Measurements from ENCODE around the gene PPIB.

Gene PPIB

GRCh38 chr15:64157599-64158125, 5.2 kb downstream of the PPIB start:
- DNase-seq = no peak

- DNase-seq = no peak
These were observed 6.0 kb downstream of the PPIB start for GRCh38 chr15:64156652-64157331.

GRCh38 chr15:64155802-64156651, 6.8 kb downstream of the PPIB start:
- no peak for DNase-seq

GRCh38 chr15:64153480-64154367, 9.1 kb downstream of the PPIB start:
- peak; percentile 67 for DNase-seq

DNA sequence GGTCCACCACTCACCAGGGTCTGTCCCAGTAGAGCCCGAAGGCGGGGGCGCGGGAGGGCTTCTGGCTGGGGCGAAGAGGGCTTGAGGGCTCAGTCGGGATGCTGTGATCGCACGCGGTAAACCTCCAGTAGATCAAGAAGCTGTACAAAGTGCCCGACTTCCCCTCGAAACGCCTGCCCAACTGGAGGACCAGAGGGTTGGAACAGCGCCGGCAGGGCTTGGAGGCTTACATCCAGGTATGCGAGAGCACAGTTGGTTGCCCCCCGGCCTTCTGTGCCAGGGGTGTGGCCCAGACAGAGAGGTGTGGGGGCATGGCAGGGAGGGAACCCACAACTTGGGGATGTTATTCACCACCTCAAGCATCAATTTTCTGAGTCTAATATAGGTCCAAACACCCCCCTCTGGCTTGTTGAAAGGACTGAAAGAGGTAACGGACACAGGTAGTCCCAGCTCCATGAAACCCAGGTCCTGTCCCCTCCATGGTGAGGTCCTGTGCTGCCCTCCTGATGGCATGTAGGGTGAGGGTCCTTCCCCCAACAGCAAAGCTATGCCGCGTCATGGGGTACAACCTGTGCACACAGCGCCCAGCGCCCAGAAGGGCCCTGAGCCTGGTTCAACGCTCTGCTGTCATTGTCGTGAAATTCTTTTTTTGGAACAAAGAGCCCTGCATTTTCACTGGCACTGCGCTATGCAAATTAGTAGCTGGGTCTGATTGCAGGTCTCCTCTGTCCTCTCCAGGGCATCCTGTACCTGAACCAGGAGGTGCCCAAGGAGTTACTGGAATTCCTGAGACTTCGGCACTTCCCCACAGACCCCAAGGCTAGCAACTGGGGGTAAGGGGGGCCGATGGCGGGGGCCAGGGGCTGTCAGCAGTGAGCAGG, 10.1 kb downstream of the PPIB start:
- peak; percentile 6 for DNase-seq

DNA sequence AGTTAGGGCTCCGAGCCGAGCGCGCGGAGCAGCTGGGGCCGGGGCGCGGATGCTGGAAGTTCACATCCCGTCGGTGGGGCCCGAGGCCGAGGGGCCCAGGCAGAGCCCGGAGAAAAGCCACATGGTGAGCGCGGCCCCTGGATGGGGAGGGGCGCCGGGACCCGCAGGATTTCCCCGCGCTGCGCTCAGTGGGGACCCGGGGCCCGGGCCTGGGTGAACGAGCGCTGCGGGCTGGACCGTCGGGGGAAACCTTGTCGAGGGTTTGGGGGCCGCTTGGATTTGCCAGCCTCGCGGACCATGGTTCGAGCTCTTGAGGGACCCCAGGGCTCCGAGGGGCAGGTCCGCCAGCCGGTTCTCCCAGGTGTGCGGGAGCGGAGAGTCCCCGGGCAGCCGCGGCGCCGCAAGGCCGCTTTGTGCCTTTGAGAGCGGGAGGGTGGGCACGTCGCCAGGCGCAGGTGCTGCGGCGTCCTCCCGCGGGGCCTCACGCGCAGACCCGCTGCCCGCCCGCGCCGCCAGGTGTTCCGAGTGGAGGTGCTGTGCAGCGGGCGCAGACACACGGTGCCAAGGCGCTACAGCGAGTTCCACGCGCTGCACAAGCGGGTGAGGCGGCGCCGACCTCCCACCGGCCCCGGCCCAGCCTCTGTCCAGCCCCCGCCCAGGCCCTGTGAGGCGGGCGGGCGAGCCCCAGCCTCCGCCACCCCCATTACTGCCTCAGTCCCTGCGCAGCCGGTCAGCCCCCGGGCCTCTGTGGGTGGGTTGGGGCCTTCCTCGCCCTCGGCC, 10.9 kb downstream of the PPIB start, which contains the start of gene SNX22:
TSS of gene SNX22 (plus strand) at position 5 of the 780 bp plus-strand sequence. CDS start at position 50, 45 bp downstream.
- DNase-seq = no peak

DNA sequence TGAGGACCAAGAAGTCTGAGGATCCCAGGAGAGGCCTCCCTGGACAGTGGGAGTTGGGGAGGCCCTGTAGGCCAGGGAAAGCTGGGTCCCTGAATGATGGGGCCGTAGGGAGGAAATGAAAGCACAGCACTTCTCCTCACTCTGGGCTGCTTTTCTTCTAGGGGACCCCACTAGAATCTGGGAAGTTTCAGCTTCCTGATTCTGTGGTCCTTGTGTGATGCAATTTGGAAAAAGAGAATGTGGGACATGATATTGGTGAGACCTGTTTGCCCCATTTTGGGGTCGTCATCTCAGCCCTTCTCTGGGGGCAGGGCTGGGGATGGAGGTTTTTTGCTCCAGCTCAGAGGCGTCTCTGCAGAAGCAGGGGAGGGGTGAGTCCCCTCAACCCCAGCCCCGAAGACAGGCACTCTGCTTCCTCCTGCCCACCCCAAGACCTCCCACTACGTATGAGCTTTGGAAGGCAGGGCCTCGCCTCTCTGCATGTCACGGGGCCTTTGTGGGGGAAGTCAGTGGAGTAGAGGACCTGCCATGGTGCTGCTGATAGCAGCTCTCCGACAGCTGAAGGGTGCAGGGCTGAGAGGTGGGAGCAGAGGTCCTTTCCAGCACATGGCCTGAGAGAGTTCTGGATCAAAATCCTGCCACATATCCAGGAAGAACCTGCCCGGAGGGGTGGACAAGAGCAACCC, 12.8 kb downstream of the PPIB start:
- DNase-seq = no peak

- no peak for DNase-seq
These were observed 13.4 kb downstream of the PPIB start for GRCh38 chr15:64149424-64149823.

- no peak for DNase-seq
These were observed 14.2 kb downstream of the PPIB start for GRCh38 chr15:64148581-64148980.

GRCh38 chr15:64148168-64148567, 14.7 kb downstream of the PPIB start:
- DNase-seq = no peak

DNA sequence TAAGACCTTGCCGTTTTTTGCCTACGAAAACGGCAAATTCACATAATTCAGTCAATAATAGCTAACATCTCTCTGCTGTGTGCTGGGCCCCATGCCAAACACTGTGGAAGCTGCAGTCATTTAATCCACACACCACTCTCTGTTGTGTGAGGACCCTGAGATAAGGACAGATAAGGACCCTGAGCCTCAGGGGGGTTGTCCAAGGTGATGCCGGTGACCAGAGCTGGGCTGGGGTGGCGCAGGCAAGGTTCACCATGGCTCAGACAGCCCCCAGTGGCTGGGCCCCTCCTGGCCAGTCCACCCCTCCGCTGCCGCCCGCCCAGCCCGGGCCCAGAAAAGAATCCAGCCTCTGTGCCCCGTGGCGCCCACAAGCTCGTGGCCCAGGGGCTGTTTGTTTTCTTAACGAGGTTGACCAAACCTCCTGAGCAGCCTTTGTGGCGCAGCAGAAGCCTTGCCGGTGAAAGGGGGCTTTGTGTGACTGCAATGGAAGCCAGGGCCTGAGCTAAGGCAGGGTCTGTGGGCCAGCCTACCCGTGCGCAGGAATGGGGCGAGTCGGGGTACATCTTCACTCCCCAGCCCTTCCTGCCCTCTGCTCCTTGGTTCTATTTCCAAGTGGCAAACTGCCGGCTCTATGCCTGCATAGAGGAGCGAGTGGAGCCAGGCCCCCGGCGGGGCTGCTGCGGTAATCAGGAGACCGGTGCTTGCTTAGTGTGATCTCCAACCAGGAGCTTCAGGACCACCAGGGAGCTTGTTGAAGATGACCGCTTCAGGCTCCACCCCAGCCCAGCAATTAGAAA, 15.7 kb downstream of the PPIB start:
- DNase-seq = no peak

DNA sequence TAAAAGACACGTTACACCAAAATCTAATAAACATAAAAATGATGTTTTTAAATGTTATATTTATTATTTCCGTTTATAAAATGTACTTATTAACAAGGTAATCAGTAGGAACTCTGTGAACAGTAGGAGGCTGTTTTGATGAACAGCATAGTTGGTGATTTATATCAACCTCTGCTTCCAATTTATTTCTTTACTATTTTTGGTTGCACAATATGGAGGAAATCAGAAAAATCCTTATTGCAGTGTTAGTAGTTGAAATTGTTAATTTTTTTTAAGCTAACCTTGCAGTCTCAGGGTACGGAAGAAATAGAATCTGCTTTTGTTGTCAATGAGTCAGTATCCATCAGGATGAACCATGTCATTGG, 16.3 kb downstream of the PPIB start:
- DNase-seq = no peak

DNA sequence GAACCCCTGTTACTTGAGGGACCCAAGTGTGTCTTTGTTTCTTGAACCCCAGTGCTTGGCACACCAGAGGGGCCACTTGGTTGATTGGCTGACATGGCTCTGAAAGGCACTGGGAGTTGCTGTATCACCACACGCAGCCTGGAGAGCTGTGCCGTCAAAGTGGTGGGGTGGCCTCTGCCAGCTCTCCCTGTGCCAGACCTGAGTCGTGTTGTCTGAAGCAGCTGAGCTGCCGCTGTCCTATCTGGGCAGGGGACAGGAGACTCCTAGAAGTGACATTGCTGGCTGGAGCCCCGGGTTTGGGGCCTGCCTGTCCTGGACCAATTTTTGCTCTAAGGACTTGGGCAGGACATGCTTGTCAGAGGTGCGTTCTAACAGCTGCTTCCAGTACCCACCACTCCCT, 16.8 kb downstream of the PPIB start:
- no peak for DNase-seq

DNA sequence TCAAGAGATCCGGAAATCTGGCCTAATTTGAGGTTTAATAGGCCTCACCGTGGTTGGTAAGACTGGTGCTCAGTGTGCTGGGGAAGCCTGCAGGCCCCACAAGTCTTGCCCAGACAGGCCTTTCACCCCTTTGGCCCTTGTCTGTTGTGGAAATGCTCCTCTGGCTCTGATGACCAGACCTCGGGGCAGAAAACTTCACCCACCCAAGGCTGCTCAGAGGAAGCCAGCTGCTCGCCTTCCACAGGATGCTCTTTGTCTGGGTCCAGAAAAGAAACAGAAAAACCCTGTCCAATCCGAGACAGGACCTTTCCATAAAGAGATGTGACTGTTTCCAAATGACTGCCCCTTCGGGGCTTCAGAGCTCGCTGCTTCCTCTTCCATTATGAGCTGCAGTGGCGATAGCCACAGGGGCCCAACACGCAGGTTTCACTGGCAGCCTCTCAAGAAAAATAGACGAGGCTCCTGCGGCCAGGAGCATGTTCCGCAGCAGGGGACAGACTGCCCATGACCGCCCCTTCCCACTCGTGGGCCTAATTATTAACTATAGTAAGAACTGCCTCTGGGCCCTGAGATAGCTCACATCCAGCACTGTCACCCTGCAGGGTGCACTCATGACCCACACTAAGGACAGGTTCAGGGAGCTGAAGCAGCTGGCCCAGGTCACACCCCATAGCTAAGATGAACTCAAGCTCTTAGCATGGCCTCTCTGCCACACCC, 18.1 kb downstream of the PPIB start:
- no peak for DNase-seq

- no peak for DNase-seq
These were observed 18.6 kb downstream of the PPIB start for GRCh38 chr15:64144192-64144564.

GRCh38 chr15:64143276-64143675, 19.5 kb downstream of the PPIB start:
- no peak for DNase-seq

DNA sequence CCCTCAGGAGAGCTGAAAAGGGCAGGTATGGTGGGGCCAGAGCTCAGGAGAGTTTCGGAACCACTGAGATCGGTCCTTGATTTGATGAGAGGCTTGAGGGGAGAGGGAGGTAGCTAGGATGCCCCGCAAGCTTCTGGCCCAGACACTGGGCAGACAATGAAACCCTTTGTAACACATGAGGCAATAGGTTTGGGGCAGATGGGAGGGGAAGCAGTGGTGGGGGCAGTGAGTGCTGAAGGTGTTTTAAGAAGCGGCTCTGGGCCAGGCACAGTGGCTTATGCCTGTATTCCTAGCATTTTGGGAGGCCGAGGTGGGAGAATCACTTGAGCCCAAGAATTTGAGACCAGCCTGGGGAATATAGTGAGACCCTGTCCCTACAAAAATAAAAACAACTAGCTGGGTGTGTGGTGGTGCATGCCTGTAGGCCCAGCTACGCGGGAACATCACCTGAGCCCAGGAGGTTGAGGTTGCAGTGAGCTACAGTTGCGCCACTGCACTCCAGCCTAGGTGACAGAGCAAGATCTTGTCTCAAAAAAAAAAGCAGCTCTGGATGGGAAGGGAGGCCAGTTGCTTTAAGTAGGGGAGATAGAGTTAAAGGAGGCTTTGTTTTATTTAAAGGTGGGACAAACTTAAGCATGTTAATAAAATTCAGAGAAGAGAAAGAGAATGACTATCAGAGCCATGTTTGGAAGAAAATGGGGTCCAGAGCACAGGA, 20.9 kb downstream of the PPIB start:
- DNase-seq = no peak

- no peak for DNase-seq
These were observed 24.4 kb downstream of the PPIB start for GRCh38 chr15:64138331-64138941.
